Neuronal stem cell (in vitro differentiated cells): ENCODE data around the gene ANKRA2. TPM values are rescaled to one million over a fixed set of nuclear protein-coding genes. Genes with fewer than 3 reads are reported as not detected.

Experiments
- DNase-seq: peaks from one replicate; pipeline ENCODE4 v3.0.0-alpha.2; 2013; ENCODE audit warnings: low spot score
- H2AFZ ChIP-seq: one replicate; pipeline ENCODE4 v1.6.1; 2013; ENCODE audit warnings: mild to moderate bottlenecking, low read length, inconsistent platforms
- H2AK5ac ChIP-seq: 2 replicates; pipeline ENCODE4 v1.6.1; 2013; ENCODE audit warnings: low read depth, mild to moderate bottlenecking, inconsistent platforms, low read length, moderate library complexity, mixed read lengths
- H2BK120ac ChIP-seq: 2 replicates; pipeline ENCODE4 v1.6.1; 2013; ENCODE audit warnings: low read depth, mild to moderate bottlenecking, inconsistent platforms, low read length, moderate library complexity, mixed read lengths
- H2BK12ac ChIP-seq: one replicate; pipeline ENCODE4 v1.6.1; 2013; ENCODE audit warnings: low read length, inconsistent platforms
- H2BK15ac ChIP-seq: 2 replicates; pipeline ENCODE4 v1.6.1; 2013; ENCODE audit warnings: mild to moderate bottlenecking, low read length, inconsistent platforms, mixed read lengths
- H2BK5ac ChIP-seq: one replicate; pipeline ENCODE4 v1.6.1; 2013; ENCODE audit warnings: inconsistent platforms, mild to moderate bottlenecking, low read length, moderate library complexity
- H3K14ac ChIP-seq: one replicate; pipeline ENCODE4 v1.6.1; 2013; ENCODE audit warnings: low read length, inconsistent platforms
- H3K18ac ChIP-seq: 2 replicates; pipeline ENCODE4 v1.6.1; 2013; ENCODE audit warnings: low read length, inconsistent platforms
- H3K23ac ChIP-seq: 2 replicates; pipeline ENCODE4 v1.6.1; 2013; ENCODE audit warnings: low read depth, mild to moderate bottlenecking, mixed read lengths, low read length, inconsistent platforms; ENCODE audit not compliant: poor library complexity
- H3K27ac ChIP-seq: replicated peaks from 3 replicates; pipeline ENCODE4 v1.5.1; 2013; ENCODE audit warnings: low read length, inconsistent platforms
- H3K27me3 ChIP-seq, 3 experiments: 2 replicates each; pipeline ENCODE4 v1.6.1; 2013; ENCODE audit warnings: low read length in 3 of 3, mild to moderate bottlenecking in 2 of 3, inconsistent platforms in 1 of 3, low read depth in 1 of 3, mixed read lengths in 1 of 3, moderate library complexity in 1 of 3; ENCODE audit not compliant: control insufficient read depth in 3 of 3, insufficient read depth in 3 of 3
- H3K36me3 ChIP-seq, 2 donors: replicated peaks in 1 of 2; 2 replicates each; pipeline ENCODE4 v1.6.1; 2013; ENCODE audit warnings: low read length in 2 of 2; ENCODE audit not compliant: control insufficient read depth in 2 of 2, insufficient read depth in 2 of 2
- H3K4ac ChIP-seq: 2 replicates; pipeline ENCODE4 v1.6.1; 2013; ENCODE audit warnings: inconsistent platforms, mild to moderate bottlenecking, low read length, moderate library complexity
- H3K4me1 ChIP-seq, 2 donors: 1 replicate in 1 of 2; 2 replicates in 1 of 2; pipeline ENCODE4 v1.6.1; 2013; ENCODE audit warnings: low read length in 2 of 2, low read depth in 1 of 2; ENCODE audit not compliant: control insufficient read depth in 2 of 2, insufficient read depth in 1 of 2
- H3K4me2 ChIP-seq: one replicate; pipeline ENCODE4 v1.6.1; 2013; ENCODE audit warnings: mild to moderate bottlenecking, low read length, inconsistent platforms; ENCODE audit not compliant: insufficient read depth, poor library complexity, severe bottlenecking
- H3K4me3 ChIP-seq, 2 donors: 2 replicates each; pipeline ENCODE4 v1.5.1; 2013; ENCODE audit warnings: low read length in 2 of 2, mild to moderate bottlenecking in 2 of 2, inconsistent platforms in 1 of 2, moderate library complexity in 1 of 2
- H3K79me1 ChIP-seq: one replicate; pipeline ENCODE4 v1.6.1; 2013; ENCODE audit warnings: low read depth, mild to moderate bottlenecking, inconsistent platforms, low read length, moderate library complexity
- H3K9ac ChIP-seq: one replicate; pipeline ENCODE4 v1.6.1; 2013; ENCODE audit warnings: mild to moderate bottlenecking, low read depth, low read length, inconsistent platforms; ENCODE audit not compliant: poor library complexity
- H3K9me3 ChIP-seq, 2 donors: replicated peaks in 1 of 2; 2 replicates each; pipeline versions ENCODE3 to v1.6.1; 2013; ENCODE audit warnings: low read length in 2 of 2, mild to moderate bottlenecking in 2 of 2, inconsistent platforms in 1 of 2, low read depth in 1 of 2, mixed read lengths in 1 of 2, moderate library complexity in 1 of 2; ENCODE audit not compliant: control insufficient read depth in 2 of 2, insufficient read depth in 1 of 2
- H4K8ac ChIP-seq: one replicate; pipeline ENCODE4 v1.6.1; 2013; ENCODE audit warnings: low read depth, mild to moderate bottlenecking, inconsistent platforms, low read length, moderate library complexity
- H4K91ac ChIP-seq: one replicate; pipeline ENCODE4 v1.6.1; 2013; ENCODE audit warnings: low read length, low read depth, mild to moderate bottlenecking, inconsistent platforms; ENCODE audit not compliant: poor library complexity
- WGBS, 2 donors: extraction: QIAGEN DNeasy Blood & Tissue Kit; methylation state at CpG; one replicate each; pipeline ENCODE4 v1.1.7; 2013; ENCODE audit warnings: missing lambda C conversion rate in 2 of 2, mixed read lengths in 1 of 2; ENCODE audit not compliant: insufficient read length in 2 of 2, insufficient replicate concordance in 1 of 2; ENCODE audit errors: extremely low coverage in 2 of 2; 5-methylcytosine and 5-hydroxymethylcytosine counted together
- polyA plus RNA-seq, 2 experiments: library from polyadenylated mRNA; stranded (reverse); fragments of 200-250 nt; gene quantifications; one replicate each; pipeline ENCODE4 v1.2.3, GENCODE V29; 2013

Gene ANKRA2
- 28.0 TPM for polyA plus RNA-seq (2013, experiment 1 of 2)
- 30.7 TPM for polyA plus RNA-seq (2013, experiment 2 of 2)

- Histone ChIP-seq H3K4me3 (peak within 1 kb of the TSS; percentile 64 to 89), H3K18ac (peak within 1 kb of the TSS; percentile 84), H3K14ac (no peak within 1 kb of the TSS), H4K8ac (no peak within 1 kb of the TSS), H3K4me1 (peaks cover 2 to 7% of the 10 kb centered on the region in 2 donors), H3K23ac (peak within 1 kb of the TSS; percentile 76), H2BK15ac (no peak within 1 kb of the TSS), H2AK5ac (no peak within 1 kb of the TSS), H2BK12ac (no peak within 1 kb of the TSS), H3K27me3 (no peaks in the 10 kb centered on the region), H3K9ac (peak within 1 kb of the TSS; percentile 86), H3K4ac (no peak within 1 kb of the TSS), H3K36me3 (peaks cover 7 to 53% of the 10 kb centered on the region in 2 donors), H2BK120ac (no peak within 1 kb of the TSS), H3K4me2 (peak within 1 kb of the TSS; percentile 69), H3K27ac (peak within 1 kb of the TSS; percentile 24), H3K79me1 (no peaks in the 10 kb centered on the region), H2AFZ (peak within 1 kb of the TSS; percentile 84), H2BK5ac (no peak within 1 kb of the TSS), H4K91ac (no peak within 1 kb of the TSS), H3K9me3 (no peaks in the 10 kb centered on the region)
- DNase-seq, result peak; percentile 98
- WGBS, 2 donors, result no CpG with 5 or more reads among the region's 62 CpGs
These were observed at the start of gene ANKRA2, which contains the start of gene UTP15 for GRCh38 chr5:73565139-73565968. Gene ANKRA2 (minus strand): TSS chr5:73565639. CDS start chr5:73562881, 2,758 bp downstream. Gene UTP15 (plus strand): TSS chr5:73565743. CDS start chr5:73567345, 1,602 bp downstream.

GRCh38 chr5:73615085-73615484 is 49.6 kb upstream of the ANKRA2 start:
- Histone ChIP-seq H3K79me1 (no peaks in the 10 kb centered on the region), H3K4me3 (no peak overlapping the region), H3K27ac (no peak overlapping the region), H3K36me3 (no peaks in the 10 kb centered on the region), H2BK120ac (no peak overlapping the region), H4K91ac (no peak overlapping the region), H3K9ac (no peak overlapping the region), H3K4me2 (no peak overlapping the region), H3K4me1 (no peaks in the 10 kb centered on the region), H3K27me3 (peaks cover 0 to 22% (median 0%) of the 10 kb centered on the region in 3 experiments), H3K23ac (no peak overlapping the region), H2BK15ac (no peak overlapping the region), H3K4ac (no peak overlapping the region), H2BK12ac (no peak overlapping the region), H3K9me3 (no peaks in the 10 kb centered on the region), H2AFZ (no peak overlapping the region), H4K8ac (no peak overlapping the region), H2AK5ac (no peak overlapping the region), H3K14ac (no peak overlapping the region), H3K18ac (no peak overlapping the region), H2BK5ac (no peak overlapping the region)
- no CpG with 5 or more reads among the region's 2 CpGs for WGBS, 2 donors
- no peak for DNase-seq

- Histone ChIP-seq H3K4me1 (no peaks in the 10 kb centered on the region), H3K4me2 (no peak overlapping the region), H2AFZ (no peak overlapping the region), H4K91ac (no peak overlapping the region), H3K27me3 (peaks cover 0 to 11% (median 0%) of the 10 kb centered on the region in 3 experiments), H3K18ac (no peak overlapping the region), H2AK5ac (no peak overlapping the region), H3K4me3 (no peak overlapping the region), H2BK120ac (no peak overlapping the region), H3K36me3 (no peaks in the 10 kb centered on the region), H3K9ac (no peak overlapping the region), H4K8ac (no peak overlapping the region), H3K14ac (no peak overlapping the region), H2BK15ac (no peak overlapping the region), H2BK12ac (no peak overlapping the region), H3K4ac (no peak overlapping the region), H3K79me1 (no peaks in the 10 kb centered on the region), H2BK5ac (no peak overlapping the region), H3K9me3 (no peaks in the 10 kb centered on the region), H3K27ac (no peak overlapping the region), H3K23ac (no peak overlapping the region)
- WGBS, 2 donors, result no CpG with 5 or more reads among the region's 3 CpGs
- no peak for DNase-seq
These were observed 47.4 kb upstream of the ANKRA2 start for GRCh38 chr5:73612799-73613198.

- H3K14ac ChIP-seq, result no peak overlapping the region
- no peak overlapping the region for H3K18ac ChIP-seq
- no peak overlapping the region for H3K4me2 ChIP-seq
- no peak overlapping the region for H4K91ac ChIP-seq
- H2BK5ac ChIP-seq, result no peak overlapping the region
- H3K9me3 ChIP-seq, result no peaks in the 10 kb centered on the region
- H4K8ac ChIP-seq, result no peak overlapping the region
- H2BK12ac ChIP-seq, result no peak overlapping the region
- H2AFZ ChIP-seq, result no peak overlapping the region
- H3K4me1 ChIP-seq, result no peaks in the 10 kb centered on the region
- H2AK5ac ChIP-seq, result no peak overlapping the region
- H2BK15ac ChIP-seq, result no peak overlapping the region
- H3K4me3 ChIP-seq, result no peak overlapping the region
- no peak overlapping the region for H3K27ac ChIP-seq
- no peak overlapping the region for H3K4ac ChIP-seq
- no peaks in the 10 kb centered on the region for H3K79me1 ChIP-seq
- DNase-seq, result no peak
- no peak overlapping the region for H3K23ac ChIP-seq
- no peak overlapping the region for H3K9ac ChIP-seq
- H3K27me3 ChIP-seq, result no peaks in the 10 kb centered on the region
- no peaks in the 10 kb centered on the region for H3K36me3 ChIP-seq
- H2BK120ac ChIP-seq, result no peak overlapping the region
These were observed 41.8 kb upstream of the ANKRA2 start for GRCh38 chr5:73607228-73607627.
